Urothelium cell line (cell line): ENCODE measurements around the gene PRPF6.
A peak's percentile ranks its signal among the peaks of the same experiment; 100 is the strongest.

Experiments used
- DNase-seq: peaks from one replicate; pipeline ENCODE4 v3.0.0; 2011; ENCODE audit warnings: low spot score, mixed read lengths
- FAIRE-seq: peaks from 2 replicates; lab custom pipeline; 2011; peaks lifted over from hg19 to GRCh38; lab: Jason Lieb, UNC

PRPF6 gene

GRCh38 chr20:63980806-63981728 is at the start of gene PRPF6:
Gene PRPF6, plus strand, starts transcription at chr20:63981132. Its CDS starts 114 bp downstream, at chr20:63981246.
- FAIRE-seq (no peak), DNase-seq (peak; percentile 98)

DNA sequence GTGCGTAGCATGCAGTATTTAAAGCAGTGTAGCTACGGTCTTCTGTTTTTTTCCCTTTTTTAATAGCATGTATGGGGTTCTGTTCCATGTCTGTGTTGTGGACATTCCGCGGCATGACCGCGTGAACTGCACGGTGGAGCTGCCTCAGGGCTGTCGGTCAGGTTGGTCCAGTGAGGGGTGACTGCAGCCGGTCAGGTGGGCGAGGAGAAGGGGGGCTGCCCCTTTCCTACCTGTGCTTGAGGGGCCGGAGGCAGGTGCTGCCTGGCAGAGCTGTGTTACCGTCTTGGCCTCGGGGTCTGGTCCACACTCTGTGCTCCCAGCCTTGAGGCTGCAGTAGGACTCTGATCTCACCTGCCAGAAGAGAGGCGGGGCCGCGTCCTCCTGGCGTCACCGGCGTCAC is 49.2 kb upstream of the PRPF6 start:
- DNase-seq (no peak), FAIRE-seq (no peak)

- DNase-seq (no peak), FAIRE-seq (no peak)
These were observed 48.2 kb upstream of the PRPF6 start for GRCh38 chr20:63932606-63933160.

DNA sequence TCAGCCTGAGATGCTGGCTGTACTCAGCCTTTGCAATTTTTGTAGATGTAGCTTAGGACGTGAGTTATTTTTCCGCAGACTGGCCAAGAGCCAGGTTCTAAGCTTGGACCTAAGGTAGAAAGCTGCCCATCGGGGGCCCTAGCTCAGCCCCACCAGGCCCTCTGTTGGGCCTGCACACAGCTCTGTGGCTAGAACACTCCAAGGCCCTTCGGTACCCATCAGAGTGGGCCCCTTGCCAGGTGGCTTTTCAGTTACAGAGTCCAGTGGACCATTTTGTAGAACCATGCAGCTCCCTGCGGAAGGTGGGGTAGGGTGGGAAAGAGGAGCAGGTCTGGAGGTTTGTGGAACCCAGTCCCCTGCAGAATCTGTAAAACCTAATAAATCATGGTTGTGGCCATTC is 47.3 kb upstream of the PRPF6 start:
- no peak for FAIRE-seq
- DNase-seq = no peak

DNA sequence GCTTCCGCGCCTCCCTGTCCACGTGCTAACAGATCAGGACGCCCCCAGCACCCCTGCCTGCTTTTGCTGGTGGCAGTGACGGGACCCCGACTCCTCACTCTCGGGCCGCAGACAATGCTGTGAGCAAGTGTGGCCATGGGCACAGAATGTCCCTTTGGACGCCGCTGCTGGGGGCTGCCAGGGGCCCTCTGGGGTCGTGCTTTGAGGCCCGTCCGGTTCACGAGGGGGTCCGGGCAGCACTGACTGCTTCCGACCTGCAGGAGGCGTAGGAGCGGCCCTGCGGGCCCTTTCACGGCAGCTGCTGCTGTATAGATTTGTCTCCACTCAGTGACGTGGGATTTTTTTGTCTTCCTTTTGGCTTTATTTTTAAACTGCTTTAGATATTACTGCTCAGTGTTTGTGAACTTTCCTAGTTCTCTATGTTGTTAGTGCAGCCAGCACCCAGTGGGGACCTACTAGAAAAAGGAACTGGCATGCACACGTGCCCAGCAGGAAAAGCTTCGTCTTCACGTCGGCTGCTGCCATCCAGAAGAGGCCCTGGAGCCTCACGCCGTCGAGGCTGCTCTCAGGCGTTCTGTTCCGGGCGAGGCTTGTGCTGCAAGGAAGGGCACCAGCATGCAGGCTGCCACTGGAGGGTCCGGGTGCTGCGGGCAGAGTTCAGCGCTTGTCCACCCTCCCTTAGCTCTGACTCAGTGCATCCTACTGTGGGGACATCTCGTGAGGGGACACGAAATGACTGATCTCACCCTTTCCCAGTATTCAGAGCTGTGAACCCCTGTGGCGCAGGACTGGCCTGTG is 46.5 kb upstream of the PRPF6 start:
- no peak for FAIRE-seq

DNA sequence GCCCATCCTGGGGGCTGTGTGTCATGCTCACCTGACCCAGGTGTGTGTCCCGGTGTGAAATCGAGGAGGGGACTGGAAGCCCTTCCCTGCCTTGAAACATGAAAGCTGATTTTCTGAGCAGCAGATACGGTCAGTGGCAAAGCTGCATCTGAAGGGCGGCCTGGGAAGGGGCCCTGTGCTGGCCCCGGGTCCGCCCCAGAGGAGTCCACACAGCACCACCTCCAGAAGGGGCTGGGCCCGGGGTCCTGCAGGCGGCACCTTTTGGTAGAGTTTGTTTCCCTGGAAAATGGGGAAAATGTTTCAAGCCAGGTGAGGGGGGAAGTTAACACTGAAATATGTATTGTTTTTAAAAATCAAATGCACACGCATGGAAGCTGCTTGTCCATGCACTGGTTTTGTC is 45.5 kb upstream of the PRPF6 start:
- no peak for FAIRE-seq
- no peak for DNase-seq

More for the DNA sequence above, 46.5 kb upstream of the PRPF6 start:
- DNase-seq = no peak

DNA sequence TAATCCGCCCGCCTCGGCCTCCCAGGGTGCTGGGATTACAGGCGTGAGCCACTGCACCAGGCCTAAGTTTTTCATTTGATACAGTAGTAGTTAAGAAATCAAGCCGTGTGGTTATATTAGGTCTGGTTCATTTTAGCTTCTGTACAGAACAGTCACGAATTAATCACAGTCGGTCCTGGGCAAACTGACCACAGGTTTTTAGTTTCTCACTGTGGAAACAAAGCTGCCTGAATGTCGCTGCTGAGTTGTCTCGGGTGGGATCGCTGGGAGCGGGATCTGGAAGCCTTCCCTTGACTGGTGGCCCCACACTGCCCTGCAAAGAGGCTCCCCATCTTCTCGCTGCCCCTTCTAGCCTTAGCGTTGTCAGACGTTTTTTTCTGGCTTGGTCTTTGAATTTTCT is 43.3 kb upstream of the PRPF6 start:
- DNase-seq (no peak), FAIRE-seq (no peak)

DNA sequence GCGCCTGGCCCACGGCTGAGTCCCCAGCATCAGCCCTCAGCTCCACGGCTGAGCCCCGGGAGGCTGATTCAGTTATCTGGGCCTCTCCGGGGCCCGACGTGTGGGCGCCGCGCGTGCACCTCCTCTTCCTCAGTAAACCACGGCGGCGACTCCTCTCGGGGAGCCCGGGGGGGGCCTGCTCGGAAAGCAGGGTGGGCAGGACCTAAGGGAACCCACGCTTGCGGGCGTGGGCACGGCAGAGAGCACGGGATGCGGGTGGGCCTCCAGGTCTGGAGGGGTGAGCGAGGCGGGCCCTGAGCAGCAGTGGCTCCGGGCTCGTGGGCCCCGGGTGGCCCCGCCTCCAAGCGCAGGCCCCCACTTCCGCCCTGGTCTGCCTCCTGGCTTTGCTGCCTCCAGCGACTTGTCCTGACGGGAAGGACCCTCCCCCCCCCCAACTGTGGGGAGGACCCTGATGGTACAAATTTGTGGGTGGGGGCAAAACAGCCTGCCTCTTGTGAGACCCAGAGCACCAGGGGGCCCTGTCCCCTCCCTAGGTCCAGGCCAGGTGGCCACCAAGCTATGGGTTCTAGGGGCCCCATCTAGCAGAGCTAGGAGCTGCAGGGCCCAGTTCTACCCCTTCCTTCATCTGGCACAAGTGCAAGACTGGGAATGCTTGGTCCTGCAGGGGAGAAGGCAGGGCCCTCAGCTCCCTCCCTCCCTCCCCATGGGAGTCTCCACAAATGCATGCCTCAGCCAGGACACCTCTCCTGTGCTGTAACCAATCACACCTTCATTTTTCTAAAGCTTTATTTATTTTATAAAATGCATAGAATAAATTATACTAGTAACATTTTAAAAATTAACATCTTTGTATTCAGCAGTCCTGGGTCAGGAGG is 41.6 kb upstream of the PRPF6 start:
- no peak for FAIRE-seq
- no peak for DNase-seq

DNA sequence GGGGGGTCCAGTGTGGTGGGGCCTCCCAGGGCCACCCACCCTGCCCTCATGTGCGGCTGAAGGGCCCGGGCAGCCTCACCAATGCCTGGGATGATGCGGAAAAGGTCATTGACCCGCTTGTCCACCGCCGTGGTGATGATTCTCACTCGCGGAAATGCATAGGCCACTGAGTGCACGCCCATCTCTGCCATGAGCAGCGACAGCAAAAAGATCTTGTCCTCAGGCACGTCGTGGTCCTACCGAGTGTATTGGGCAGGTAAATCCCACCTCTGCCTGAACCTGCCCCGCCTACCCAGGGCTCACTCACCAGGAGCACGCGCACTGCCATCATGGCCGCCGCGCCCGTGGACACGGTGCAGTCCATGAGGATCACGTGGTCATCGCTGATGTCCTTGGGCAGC is 40.9 kb upstream of the PRPF6 start:
- DNase-seq (no peak), FAIRE-seq (no peak)

- FAIRE-seq (no peak), DNase-seq (no peak)
These were observed 40.3 kb upstream of the PRPF6 start for GRCh38 chr20:63940472-63941266.

DNA sequence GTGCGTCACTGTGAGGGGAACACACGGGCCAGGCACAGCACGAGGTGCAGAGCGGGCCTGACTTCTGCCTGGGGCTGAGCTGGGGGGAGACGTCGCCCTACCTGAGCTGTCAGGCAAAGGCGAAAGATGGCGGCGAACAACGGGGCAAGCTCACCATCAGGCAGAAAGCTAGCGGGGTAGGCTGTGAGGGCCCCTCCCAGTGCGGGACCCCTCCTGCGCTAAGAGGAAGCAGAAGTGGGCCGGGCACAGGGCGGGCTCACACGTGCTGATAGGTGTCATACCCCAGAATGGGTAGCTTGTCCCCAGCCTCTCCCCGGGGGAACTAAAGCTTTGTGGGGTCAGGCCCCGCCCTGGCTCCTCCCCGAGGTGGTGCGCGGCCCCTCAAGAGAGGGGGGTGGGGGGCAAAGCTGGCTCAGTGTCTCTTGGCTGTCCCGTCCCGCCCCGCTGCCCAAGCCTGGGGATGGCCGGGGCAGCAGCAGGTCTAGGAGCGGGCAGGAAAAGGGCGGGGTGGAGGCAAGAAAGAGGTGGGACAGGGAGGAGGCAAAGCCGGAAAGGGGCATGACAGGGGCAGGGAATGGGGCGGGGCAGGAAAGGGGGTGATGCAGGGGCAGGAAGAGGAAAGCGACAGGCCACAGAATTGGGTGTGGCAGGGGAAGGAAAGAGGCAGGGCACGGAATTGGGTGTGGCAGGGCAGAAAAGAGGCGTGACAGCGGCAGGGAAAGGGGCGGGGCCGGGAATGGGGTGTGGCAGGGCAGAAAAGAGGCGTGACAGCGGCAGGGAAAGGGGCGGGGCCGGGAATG is 39.5 kb upstream of the PRPF6 start:
- no peak for DNase-seq
- FAIRE-seq = no peak

GRCh38 chr20:63942250-63942951 is 38.5 kb upstream of the PRPF6 start:
- DNase-seq = no peak
- FAIRE-seq = no peak

- FAIRE-seq (no peak), DNase-seq (no peak)
These were observed 37.7 kb upstream of the PRPF6 start for GRCh38 chr20:63942969-63943807.

DNA sequence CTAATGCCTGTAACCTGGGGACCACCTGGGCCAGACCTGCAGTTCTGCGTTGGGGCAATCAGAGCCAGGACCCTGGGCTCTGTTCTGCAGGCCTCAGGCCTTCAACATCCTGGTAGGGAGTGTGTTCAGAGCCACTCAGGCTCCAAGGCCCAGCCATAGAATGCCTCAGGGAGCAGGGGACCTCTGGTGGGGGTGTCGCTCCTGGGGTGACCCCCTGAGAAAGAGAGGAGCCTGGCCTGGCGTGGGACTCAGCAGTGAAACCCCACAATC is 37.2 kb upstream of the PRPF6 start:
- DNase-seq (no peak), FAIRE-seq (no peak)

DNA sequence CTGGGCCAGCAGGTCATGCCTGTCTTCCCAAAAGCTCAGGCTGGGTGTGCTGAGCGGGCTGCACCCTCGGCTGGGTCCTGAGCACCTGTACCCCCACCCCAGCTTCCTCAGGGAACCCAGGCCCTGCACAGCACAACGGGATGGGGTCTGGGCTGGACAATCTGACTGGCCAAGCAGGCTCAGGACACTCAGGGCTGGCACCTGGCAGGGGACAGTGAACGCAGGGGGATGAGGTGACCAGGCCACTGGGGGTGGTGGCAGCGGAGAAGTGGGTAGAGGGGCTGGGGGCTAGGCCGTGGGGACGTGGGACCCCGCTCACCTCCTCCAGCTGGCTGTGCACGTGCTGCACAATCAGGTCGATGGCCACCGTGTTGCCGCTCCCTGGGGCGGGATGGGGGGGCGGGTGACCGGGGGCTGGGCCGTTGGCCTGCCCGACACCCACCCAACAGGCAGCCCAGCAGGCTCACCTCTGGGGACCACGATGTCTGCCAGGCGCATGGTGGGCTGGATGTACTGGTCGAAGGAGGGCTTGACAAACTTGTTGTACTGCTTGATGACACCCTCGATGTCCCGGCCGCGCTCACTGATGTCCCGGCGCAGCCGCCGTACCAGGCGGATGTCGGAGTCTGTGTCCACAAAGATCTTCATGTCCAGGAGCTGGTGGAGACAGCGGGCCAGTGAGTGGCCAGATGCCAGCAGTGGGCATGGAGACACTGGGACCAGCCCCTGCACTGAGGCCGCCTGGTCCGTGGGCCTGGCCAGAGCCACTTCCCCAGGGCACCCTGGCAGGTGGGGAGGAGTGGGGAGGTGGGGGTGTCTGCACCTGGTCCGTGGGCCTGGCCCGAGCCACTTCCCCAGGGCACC is 36.6 kb upstream of the PRPF6 start:
- no peak for FAIRE-seq

GRCh38 chr20:63945031-63945658 is 35.8 kb upstream of the PRPF6 start:
- no peak for FAIRE-seq
- no peak for DNase-seq

More for the DNA sequence above, 36.6 kb upstream of the PRPF6 start:
- no peak for DNase-seq
